ENCODE measurements around the gene PKN3. TPM values are rescaled to one million over a fixed set of nuclear protein-coding genes. Genes with fewer than 3 reads are reported as not detected.
A peak's percentile ranks its signal among the peaks of the same experiment; 100 is the strongest.

Gene PKN3
- total RNA-seq, 1 experiment from 2014 or later, result 2.1 TPM

DNA sequence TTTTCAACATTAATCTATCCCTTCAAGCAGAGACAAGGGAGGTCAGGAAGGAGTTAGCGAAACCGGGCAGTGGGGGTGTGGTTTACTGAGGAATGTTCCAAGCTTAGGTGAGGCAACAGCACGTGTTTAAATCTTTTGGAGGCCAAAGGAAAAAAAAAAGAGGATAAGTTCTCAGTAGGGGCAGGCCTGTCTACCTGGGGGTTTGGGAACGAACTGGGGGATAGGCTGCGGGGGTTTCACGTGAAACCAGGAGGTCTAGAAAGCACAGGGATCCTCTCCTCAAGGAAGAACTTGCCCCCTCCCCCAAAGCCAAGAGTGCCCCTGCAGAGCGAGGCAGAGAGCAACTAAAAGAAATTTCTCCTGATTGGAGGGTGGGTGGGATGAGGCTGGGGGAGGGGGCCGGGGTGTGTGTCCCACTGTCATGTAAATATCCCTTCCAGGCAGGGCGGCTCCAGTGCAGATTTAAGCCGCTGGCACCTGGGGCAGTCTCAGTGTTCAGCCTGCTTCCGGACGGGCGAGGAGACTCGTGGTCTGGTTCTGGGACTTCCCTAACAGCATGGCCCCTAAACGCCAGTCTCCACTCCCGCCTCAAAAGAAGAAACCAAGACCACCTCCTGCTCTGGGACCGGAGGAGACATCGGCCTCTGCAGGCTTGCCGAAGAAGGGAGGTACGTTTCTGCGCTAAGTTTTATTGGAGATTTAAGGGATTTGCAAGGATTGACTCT, 18.8 kb upstream of the PKN3 start:
- Mint-ChIP-seq H3K36me3 (ENCODE audit: insufficient read depth, unreplicated experiment) (peaks cover 45% of the 10 kb centered on the region), H3K4me1 (ENCODE audit: low read depth, unreplicated experiment) (peaks cover 24% of the 10 kb centered on the region), H3K4me3 (ENCODE audit: unreplicated experiment) (peak overlapping the region; percentile 100), H3K9me3 (ENCODE audit: unreplicated experiment) (no peaks in the 10 kb centered on the region), H3K27me3 (ENCODE audit: insufficient read depth, unreplicated experiment) (no peaks in the 10 kb centered on the region), H3K27ac (ENCODE audit: unreplicated experiment) (peak overlapping the region; percentile 99)
- intact Hi-C loops (cut with micrococcal nuclease; ENCODE audit: unreplicated experiment), result loop anchor here (1.0 kb wide), 2 partner anchors 27 to 48 kb away; partner anchors contain the start of gene DYNC2I2
- H3K9me3 ChIP-seq, result no peaks in the 10 kb centered on the region
- no TSS peak for BruUV-seq (replicated peaks)
- TF ChIP-seq CTCF (IDR thresholded peaks at IDR 0.05; ENCODE audit: insufficient read depth in 1 of 2, low read depth in 1 of 2, low read length in 1 of 2, severe bottlenecking in 1 of 2, unreplicated experiment in 1 of 2), result no peak
- no peaks in the 10 kb centered on the region for H3K36me3 ChIP-seq (ENCODE audit: control insufficient read depth, insufficient read depth, low read length)
- DNase-seq, result peak; percentile 87 to 89
- ChIA-PET POLR2A (interaction anchor here (0.6 to 3.0 kb wide), 3 partner anchors 41 to 655 kb away, joined by 5 to 27 read pairs (median 6); partner anchors contain the start of gene ZDHHC12), CTCF (interaction anchor here (1.2 to 1.6 kb wide), 2 partner anchors 48 to 263 kb away, joined by 5 to 16 read pairs; partner anchors contain the start of gene CERCAM)
- H3K4me3 ChIP-seq (ENCODE audit: low read depth, low read length), result peak overlapping the region; percentile 83
- peaks cover 24% of the 10 kb centered on the region for H3K4me1 ChIP-seq
- no peaks in the 10 kb centered on the region for H3K27me3 ChIP-seq (replicated peaks; ENCODE audit: control insufficient read depth, insufficient read depth, low read length)

GRCh38 chr9:128684065-128684324, 18.3 kb upstream of the PKN3 start:
- Histone ChIP-seq H3K36me3 (ENCODE audit: control insufficient read depth, insufficient read depth, low read length) (no peaks in the 10 kb centered on the region), H3K4me1 (peaks cover 24% of the 10 kb centered on the region), H3K9me3 (no peaks in the 10 kb centered on the region), H3K27me3 (replicated peaks; ENCODE audit: control insufficient read depth, insufficient read depth, low read length) (no peaks in the 10 kb centered on the region), H3K4me3 (ENCODE audit: low read depth, low read length) (peak overlapping the region; percentile 83)
- Mint-ChIP-seq H3K4me1 (ENCODE audit: low read depth, unreplicated experiment) (peaks cover 24% of the 10 kb centered on the region), H3K4me3 (ENCODE audit: unreplicated experiment) (peak overlapping the region; percentile 100), H3K27ac (ENCODE audit: unreplicated experiment) (peak overlapping the region; percentile 99), H3K36me3 (ENCODE audit: insufficient read depth, unreplicated experiment) (peaks cover 50% of the 10 kb centered on the region), H3K9me3 (ENCODE audit: unreplicated experiment) (no peaks in the 10 kb centered on the region), H3K27me3 (ENCODE audit: insufficient read depth, unreplicated experiment) (no peaks in the 10 kb centered on the region)
- intact Hi-C loops (cut with micrococcal nuclease; ENCODE audit: unreplicated experiment), result loop anchor here (1.0 kb wide), 1 partner anchor 28 kb away; the partner anchor contains the start of gene DYNC2I2
- TF ChIP-seq CTCF (IDR thresholded peaks at IDR 0.05; ENCODE audit: insufficient read depth in 1 of 2, low read depth in 1 of 2, low read length in 1 of 2, severe bottlenecking in 1 of 2, unreplicated experiment in 1 of 2), result no peak
- POLR2A ChIA-PET, result interaction anchor here (0.6 to 3.0 kb wide), 3 partner anchors 40 to 654 kb away, joined by 5 to 27 read pairs (median 6); partner anchors contain the start of gene ZDHHC12
- DNase-seq, result no peak
- CTCF ChIA-PET, result interaction anchor here (0.5 to 1.6 kb wide), 3 partner anchors 35 to 264 kb away, joined by 4 to 16 read pairs (median 5); partner anchors contain the start of gene CERCAM
- BruUV-seq (replicated peaks), result TSS peak; percentile 78

GRCh38 chr9:128684325-128685199, 17.7 kb upstream of the PKN3 start:
- no peaks in the 10 kb centered on the region for H3K9me3 ChIP-seq
- peak overlapping the region; percentile 99 for H3K27ac Mint-ChIP-seq (ENCODE audit: unreplicated experiment)
- H3K9me3 Mint-ChIP-seq (ENCODE audit: unreplicated experiment), result no peaks in the 10 kb centered on the region
- peak overlapping the region; percentile 100 for H3K4me3 Mint-ChIP-seq (ENCODE audit: unreplicated experiment)
- H3K27me3 Mint-ChIP-seq (ENCODE audit: insufficient read depth, unreplicated experiment), result no peaks in the 10 kb centered on the region
- peaks cover 24% of the 10 kb centered on the region for H3K4me1 Mint-ChIP-seq (ENCODE audit: low read depth, unreplicated experiment)
- peaks cover 54% of the 10 kb centered on the region for H3K36me3 Mint-ChIP-seq (ENCODE audit: insufficient read depth, unreplicated experiment)
- H3K27me3 ChIP-seq (replicated peaks; ENCODE audit: control insufficient read depth, insufficient read depth, low read length), result no peaks in the 10 kb centered on the region
- peaks cover 24% of the 10 kb centered on the region for H3K4me1 ChIP-seq
- no peak for TF ChIP-seq CTCF (IDR thresholded peaks at IDR 0.05; ENCODE audit: insufficient read depth in 1 of 2, low read depth in 1 of 2, low read length in 1 of 2, severe bottlenecking in 1 of 2, unreplicated experiment in 1 of 2)
- CTCF ChIA-PET, result interaction anchor here (0.5 to 1.6 kb wide), 3 partner anchors 36 to 264 kb away, joined by 4 to 16 read pairs (median 5); partner anchors contain the start of gene CERCAM
- peak overlapping the region; percentile 83 for H3K4me3 ChIP-seq (ENCODE audit: low read depth, low read length)
- BruUV-seq (replicated peaks), result no TSS peak
- no peaks in the 10 kb centered on the region for H3K36me3 ChIP-seq (ENCODE audit: control insufficient read depth, insufficient read depth, low read length)
- peak; percentile 88 to 93 for DNase-seq
- POLR2A ChIA-PET, result interaction anchor here (0.6 to 3.0 kb wide), 3 partner anchors 40 to 654 kb away, joined by 5 to 27 read pairs (median 6); partner anchors contain the start of gene ZDHHC12
- intact Hi-C loops (cut with micrococcal nuclease; ENCODE audit: unreplicated experiment), result loop anchor here (1.0 kb wide), 1 partner anchor 28 kb away; the partner anchor contains the start of gene DYNC2I2

All from Caco-2 (cell line).